SKM-1 (cell line): Measurements from ENCODE around the gene WDR93.
"Not testable (repeated sequence)": the region's sequence is repeated elsewhere in the genome, so short reads cannot be mapped to it uniquely, and the experiment has no call there.

Source experiments
- DNase-seq: peaks from one replicate; lab custom pipeline; 2025; ENCODE audit not compliant: unreplicated experiment; lab: John Stamatoyannopoulos, UW

WDR93 gene

DNA sequence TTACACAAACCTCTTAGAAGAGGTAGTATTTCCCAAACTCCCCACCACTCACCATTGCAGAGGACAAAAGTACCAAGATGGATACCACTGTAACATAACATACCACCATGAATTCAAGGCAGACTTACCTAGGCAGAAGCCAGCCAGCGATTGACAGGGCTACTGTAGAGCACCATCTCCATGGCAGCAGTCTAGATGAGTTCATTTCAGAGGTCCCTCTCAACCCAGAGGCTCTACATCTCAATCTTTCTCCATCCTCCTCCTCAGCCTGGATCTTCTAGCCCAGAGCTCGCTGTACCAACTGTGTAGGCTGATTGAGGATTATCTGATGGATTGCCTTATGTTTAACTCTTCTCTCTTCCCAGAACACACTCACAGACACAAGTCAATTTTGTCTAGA is 9.5 kb upstream of the WDR93 start:
- no peak for DNase-seq

GRCh38 chr15:89685995-89686394 is 4.6 kb upstream of the WDR93 start:
- no peak for DNase-seq

- DNase-seq, result no peak
Measured at GRCh38 chr15:89686522-89686921, 4.1 kb upstream of the WDR93 start.

GRCh38 chr15:89689930-89690275 is 708 bp upstream of the WDR93 start:
- not testable (repeated sequence) for DNase-seq

GRCh38 chr15:89693091-89693490 is 2.5 kb downstream of the WDR93 start:
- DNase-seq, result no peak

- no peak for DNase-seq
Measured at GRCh38 chr15:89693696-89694095, 3.1 kb downstream of the WDR93 start.

- no peak for DNase-seq
Measured at GRCh38 chr15:89695198-89695597, 4.6 kb downstream of the WDR93 start.

DNA sequence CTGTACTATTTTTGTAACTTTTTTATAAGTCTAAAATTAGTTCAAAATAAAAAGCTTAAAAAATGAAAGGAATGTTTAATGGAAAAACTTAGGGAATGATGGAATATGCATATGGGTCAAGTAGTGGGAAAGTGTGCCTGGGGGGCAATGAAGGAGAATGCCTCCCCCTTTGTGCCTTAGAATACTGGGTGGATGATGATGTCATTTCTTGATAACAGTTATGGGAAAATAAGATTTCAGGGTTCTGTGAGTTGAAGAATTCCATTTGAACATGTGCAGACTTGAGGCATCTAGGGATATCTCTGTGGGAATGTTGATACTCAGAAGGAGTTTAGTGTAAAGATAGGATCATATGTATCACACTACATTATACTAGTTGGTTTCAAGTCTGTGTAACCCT is 13.8 kb downstream of the WDR93 start:
- DNase-seq, result no peak

- DNase-seq, result no peak
Measured at GRCh38 chr15:89707577-89707976, 17.0 kb downstream of the WDR93 start.

- DNase-seq, result peak; percentile 38
Measured at GRCh38 chr15:89714775-89715174, 24.2 kb downstream of the WDR93 start.

- DNase-seq, result no peak
Measured at GRCh38 chr15:89723031-89723430, 32.4 kb downstream of the WDR93 start.

- no peak for DNase-seq
Measured at GRCh38 chr15:89724621-89725020, 34.0 kb downstream of the WDR93 start.

DNA sequence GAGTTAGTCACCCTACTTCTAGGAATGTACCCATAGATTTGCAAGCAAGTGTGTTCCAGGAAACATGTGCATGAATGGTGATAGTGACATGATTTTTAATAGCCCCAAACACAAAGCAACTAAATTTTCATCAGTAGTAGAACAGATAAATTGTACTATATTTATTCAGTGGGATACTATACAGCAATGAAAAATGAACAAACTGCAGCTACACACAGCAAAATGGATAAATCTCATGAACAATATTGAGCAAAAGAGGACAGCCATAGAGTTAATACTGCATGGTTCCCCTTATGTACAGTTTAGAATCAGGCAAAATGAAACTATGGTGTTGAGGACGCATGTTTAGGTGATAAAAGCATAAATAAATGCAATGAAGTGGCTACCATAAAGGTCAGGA is 34.5 kb downstream of the WDR93 start:
- DNase-seq, result no peak

DNA sequence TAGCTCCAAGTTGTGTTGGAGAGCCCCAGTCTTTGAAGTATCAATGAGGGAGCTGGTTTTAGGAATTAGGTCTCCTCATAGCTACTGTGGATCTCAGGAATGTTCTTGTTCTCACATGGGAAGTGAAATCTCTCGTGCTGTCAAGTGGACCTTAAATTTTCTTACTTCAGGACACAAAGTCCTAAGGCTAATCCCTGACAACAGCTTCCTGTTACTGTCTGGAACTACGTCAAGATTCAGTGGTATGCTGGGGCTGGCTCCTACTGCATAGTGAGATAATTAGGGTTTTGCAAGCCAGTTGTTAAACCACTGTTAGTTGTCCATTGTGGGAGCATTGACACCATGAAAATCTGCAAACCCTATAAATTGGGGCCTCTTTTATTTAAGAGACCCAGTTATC is 37.6 kb downstream of the WDR93 start:
- no peak for DNase-seq

- DNase-seq, result no peak
Measured at GRCh38 chr15:89731275-89731674, 40.7 kb downstream of the WDR93 start.

- DNase-seq, result no peak
Measured at GRCh38 chr15:89732451-89733172, 42.0 kb downstream of the WDR93 start.

GRCh38 chr15:89735773-89736172 is 45.2 kb downstream of the WDR93 start:
- DNase-seq, result no peak

- DNase-seq, result peak; percentile 69
Measured at GRCh38 chr15:89740137-89740536, 49.5 kb downstream of the WDR93 start.

DNA sequence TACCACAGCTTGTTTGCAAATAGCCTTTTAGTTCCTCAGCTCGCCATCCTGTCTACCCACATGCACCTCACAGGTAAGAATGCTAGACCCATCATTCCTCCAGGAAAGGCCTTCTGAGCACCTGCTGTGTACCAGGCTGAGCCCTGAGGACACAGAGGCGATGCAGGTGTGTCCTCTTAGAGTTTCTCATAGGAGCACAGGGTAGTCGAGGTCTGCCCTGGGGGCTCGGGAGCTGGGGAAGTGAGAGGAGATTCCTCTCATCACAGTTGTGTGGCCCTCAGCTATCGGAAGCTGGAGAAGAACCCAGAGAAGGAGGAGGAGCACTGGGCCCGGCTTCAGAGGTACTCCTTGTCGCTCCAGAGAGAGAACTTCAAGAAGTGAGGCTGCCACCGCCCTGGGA is 52.4 kb downstream of the WDR93 start:
- no peak for DNase-seq

- no peak for DNase-seq
Measured at GRCh38 chr15:89743594-89743993, 53.0 kb downstream of the WDR93 start.

- no peak for DNase-seq
Measured at GRCh38 chr15:89745131-89745530, 54.5 kb downstream of the WDR93 start.

DNA sequence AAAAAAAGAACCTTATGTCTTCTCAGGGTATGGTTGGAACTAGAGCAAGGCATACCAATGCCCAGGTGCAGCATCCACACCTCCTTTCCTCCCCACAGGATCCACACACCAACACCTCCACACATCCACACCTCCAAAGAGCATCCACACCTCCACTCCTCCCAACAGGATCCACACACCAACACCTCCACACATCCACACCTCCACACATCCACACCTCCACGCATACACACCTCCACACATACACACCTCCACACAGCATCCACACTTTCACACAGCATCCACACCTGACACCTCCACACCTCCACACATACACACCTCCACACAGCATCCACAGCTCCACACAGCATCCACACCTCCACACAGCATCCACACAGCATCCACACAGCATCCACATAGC is 55.2 kb downstream of the WDR93 start:
- DNase-seq, result no peak

- no peak for DNase-seq
Measured at GRCh38 chr15:89746386-89746780, 55.8 kb downstream of the WDR93 start.
